HEK293T (cell line): ENCODE measurements around the gene CMKLR1.

ENCODE experiments used
- CTCF ChIA-PET: fragments of 350-600 bp; formaldehyde crosslinking; extraction: SDS; loops from one replicate; lab custom pipeline; 2021; ENCODE audit warnings: antibody characterized with exemption, inconsistent platforms; lab: Yijun Ruan, JAX
- POLR2A ChIA-PET: fragments of 350-600 bp; formaldehyde crosslinking; extraction: SDS; loops from one replicate; lab custom pipeline; 2020; ENCODE audit warnings: antibody characterized with exemption, inconsistent platforms; lab: Yijun Ruan, JAX
- DNase-seq: peaks from one replicate; pipeline ENCODE4 v3.0.0; 2012; ENCODE audit warnings: mixed read lengths; ENCODE audit errors: extremely low spot score
- ARNT ChIP-seq: fragments of 450-650 bp; IDR thresholded peaks from 2 replicates; pipeline ENCODE4 v1.6.1; 2017; ENCODE audit warnings: mild to moderate bottlenecking
- BHLHE40 ChIP-seq: fragments of 450-650 bp; IDR thresholded peaks from 2 replicates; pipeline ENCODE4 v1.6.1; 2016; ENCODE audit warnings: mild to moderate bottlenecking, moderate library complexity, borderline replicate concordance
- CTBP1 ChIP-seq: fragments of 450-650 bp; IDR thresholded peaks from 2 replicates; pipeline ENCODE4 v1.6.1; 2016; ENCODE audit warnings: borderline replicate concordance
- ELF4 ChIP-seq: fragments of 450-650 bp; IDR thresholded peaks from 2 replicates; pipeline ENCODE4 v1.6.1; 2017; ENCODE audit warnings: antibody characterized with exemption
- FOXA1 ChIP-seq: fragments of 450-650 bp; IDR thresholded peaks from 2 replicates; pipeline ENCODE4 v1.6.1; 2016; ENCODE audit warnings: mild to moderate bottlenecking
- FOXK2 ChIP-seq: fragments of 450-650 bp; IDR thresholded peaks from 2 replicates; pipeline ENCODE4 v1.6.1; 2016; ENCODE audit warnings: mild to moderate bottlenecking
- FOXM1 ChIP-seq: fragments of 450-650 bp; IDR thresholded peaks from 2 replicates; pipeline ENCODE4 v1.6.1; 2017; ENCODE audit warnings: mild to moderate bottlenecking, borderline replicate concordance
- HDGF ChIP-seq: fragments of 450-650 bp; IDR thresholded peaks from 2 replicates; pipeline ENCODE4 v1.6.1; 2017; ENCODE audit warnings: antibody characterized with exemption, borderline replicate concordance
- L3MBTL2 ChIP-seq: fragments of 450-650 bp; conservative IDR thresholded peaks from 2 replicates; pipeline ENCODE4 v1.6.1; 2016; ENCODE audit warnings: mild to moderate bottlenecking
- LEF1 ChIP-seq: fragments of 450-650 bp; IDR thresholded peaks from 2 replicates; pipeline ENCODE4 v1.6.1; 2017; ENCODE audit warnings: mild to moderate bottlenecking, borderline replicate concordance
- NFRKB ChIP-seq: fragments of 450-650 bp; IDR thresholded peaks from 2 replicates; pipeline ENCODE4 v1.6.1; 2016; ENCODE audit warnings: mild to moderate bottlenecking, moderate library complexity
- PKNOX1 ChIP-seq: fragments of 450-650 bp; IDR thresholded peaks from 2 replicates; pipeline ENCODE4 v1.6.1; 2016
- SP1 ChIP-seq: fragments of 450-650 bp; IDR thresholded peaks from 2 replicates; pipeline ENCODE4 v1.6.1; 2017
- SUZ12 ChIP-seq: fragments of 450-650 bp; IDR thresholded peaks from 2 replicates; pipeline ENCODE4 v1.6.1; 2016; ENCODE audit warnings: mild to moderate bottlenecking
- TARDBP ChIP-seq: fragments of 450-650 bp; IDR thresholded peaks from 2 replicates; pipeline ENCODE4 v1.6.1; 2016
- ZNF384 ChIP-seq: fragments of 450-650 bp; IDR thresholded peaks from 2 replicates; pipeline ENCODE4 v1.6.1; 2016

CMKLR1 gene

GRCh38 chr12:108374596-108375320, 35.6 kb upstream of the CMKLR1 start:
- DNase-seq, result no peak
- ChIA-PET POLR2A (no interaction called here), CTCF (no interaction called here)
- TF ChIP-seq L3MBTL2, result no peak
- TF ChIP-seq ELF4, result no peak
- TF ChIP-seq BHLHE40, result no peak
- no peak for TF ChIP-seq ZNF384
- TF ChIP-seq CTBP1, result no peak
- no peak for TF ChIP-seq TARDBP
- TF ChIP-seq LEF1, result no peak
- TF ChIP-seq FOXK2, result no peak
- TF ChIP-seq ARNT, result no peak
- TF ChIP-seq PKNOX1, result no peak
- no peak for TF ChIP-seq HDGF
- TF ChIP-seq SP1, result no peak
- TF ChIP-seq FOXM1, result no peak
- no peak for TF ChIP-seq NFRKB
- TF ChIP-seq FOXA1, result no peak
- TF ChIP-seq SUZ12, result no peak

- TF ChIP-seq SUZ12 (no peak), FOXK2 (no peak), ARNT (no peak), LEF1 (no peak), CTBP1 (no peak), NFRKB (no peak), L3MBTL2 (no peak), ELF4 (no peak), ZNF384 (no peak), TARDBP (no peak), FOXA1 (no peak), SP1 (no peak), FOXM1 (no peak), BHLHE40 (no peak), HDGF (no peak), PKNOX1 (no peak)
- DNase-seq, result no peak
- ChIA-PET CTCF (interaction anchor here (0.7 kb wide), 1 partner anchor 18 kb away, joined by 3 read pairs; no protein-coding TSS in a partner anchor), POLR2A (no interaction called here)
Measured at GRCh38 chr12:108373111-108373510, 34.0 kb upstream of the CMKLR1 start.

DNA sequence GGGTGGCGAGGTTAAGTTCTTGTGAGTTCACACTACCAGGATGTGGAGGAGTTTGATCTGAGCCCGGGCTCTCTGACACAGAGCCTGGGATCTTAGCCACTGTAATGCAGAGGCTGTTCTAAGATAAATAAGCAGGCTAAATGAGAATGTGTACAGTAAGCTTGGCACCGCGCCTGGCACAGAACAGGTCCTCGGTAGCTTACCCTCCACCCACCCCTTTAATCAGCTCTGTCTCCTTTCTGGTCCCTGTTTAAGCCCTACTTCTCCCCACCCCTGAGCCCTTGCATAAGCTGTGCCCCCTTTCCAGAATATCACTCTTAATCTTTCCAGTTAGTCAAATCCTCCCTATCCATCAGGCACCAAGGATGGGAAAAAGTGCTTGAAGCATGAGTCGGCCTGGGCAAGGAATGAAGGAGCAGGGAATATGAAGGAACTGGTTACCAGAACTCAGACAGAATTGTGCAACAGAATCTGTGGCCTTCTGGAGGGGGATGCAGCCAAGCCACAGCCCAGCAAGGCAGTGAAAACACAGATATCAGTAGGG, 32.8 kb upstream of the CMKLR1 start:
- ChIA-PET CTCF (no interaction called here), POLR2A (no interaction called here)
- no peak for DNase-seq
- TF ChIP-seq HDGF (no peak), ZNF384 (no peak), PKNOX1 (no peak), TARDBP (no peak), FOXM1 (no peak), FOXA1 (no peak), SUZ12 (no peak), L3MBTL2 (no peak), LEF1 (no peak), ELF4 (no peak), CTBP1 (no peak), NFRKB (no peak), FOXK2 (no peak), ARNT (no peak)

- ChIA-PET POLR2A (no interaction called here), CTCF (no interaction called here)
- DNase-seq, result no peak
- no peak for TF ChIP-seq ARNT
Measured at GRCh38 chr12:108370415-108370814, 31.3 kb upstream of the CMKLR1 start.

GRCh38 chr12:108369736-108370396, 30.8 kb upstream of the CMKLR1 start:
- POLR2A ChIA-PET, result no interaction called here
- TF ChIP-seq L3MBTL2, result no peak
- TF ChIP-seq TARDBP, result no peak
- no peak for TF ChIP-seq SP1
- CTCF ChIA-PET, result no interaction called here
- DNase-seq, result no peak

GRCh38 chr12:108368089-108368488, 29.0 kb upstream of the CMKLR1 start:
- TF ChIP-seq L3MBTL2 (no peak), HDGF (no peak), SUZ12 (no peak), FOXA1 (no peak), CTBP1 (no peak), ARNT (no peak)
- ChIA-PET POLR2A (no interaction called here), CTCF (no interaction called here)
- DNase-seq, result no peak
